ENCODE data around the gene SERINC2. TPM values are rescaled to one million over a fixed set of nuclear protein-coding genes. Genes with fewer than 3 reads are reported as not detected.
"Not testable (repeated sequence)": the region's sequence is repeated elsewhere in the genome, so short reads cannot be mapped to it uniquely, and the experiment has no call there.

Gene SERINC2
- total RNA-seq, 1 donor from 2014 or later: 1.6 TPM

DNA sequence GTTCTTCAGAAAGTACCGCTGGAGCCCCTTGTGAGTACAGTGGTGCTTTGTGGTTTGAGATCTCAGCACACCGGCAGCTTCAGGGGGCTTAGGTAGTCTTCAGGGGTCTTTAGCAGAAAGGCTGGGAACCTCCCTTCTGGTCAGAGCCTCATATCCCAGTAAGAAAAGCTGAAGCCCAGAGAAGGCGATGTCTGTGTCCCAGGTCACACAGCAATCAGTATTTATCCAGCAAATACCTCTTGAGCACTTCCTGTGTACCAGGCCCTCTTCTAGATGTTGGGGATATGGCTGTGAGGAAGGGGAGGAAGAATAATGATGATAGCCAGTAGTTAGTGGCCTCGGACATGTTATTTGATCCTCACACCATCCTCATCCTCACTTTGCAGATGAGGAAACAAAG lies 14.3 kb downstream of the SERINC2 start:
- H3K9me3 ChIP-seq (replicated peaks): no peaks in the 10 kb centered on the region
- intact Hi-C loops (cut with micrococcal nuclease): no loop called here
- DNase-seq: no peak
- TF ChIP-seq, protein P1, sequence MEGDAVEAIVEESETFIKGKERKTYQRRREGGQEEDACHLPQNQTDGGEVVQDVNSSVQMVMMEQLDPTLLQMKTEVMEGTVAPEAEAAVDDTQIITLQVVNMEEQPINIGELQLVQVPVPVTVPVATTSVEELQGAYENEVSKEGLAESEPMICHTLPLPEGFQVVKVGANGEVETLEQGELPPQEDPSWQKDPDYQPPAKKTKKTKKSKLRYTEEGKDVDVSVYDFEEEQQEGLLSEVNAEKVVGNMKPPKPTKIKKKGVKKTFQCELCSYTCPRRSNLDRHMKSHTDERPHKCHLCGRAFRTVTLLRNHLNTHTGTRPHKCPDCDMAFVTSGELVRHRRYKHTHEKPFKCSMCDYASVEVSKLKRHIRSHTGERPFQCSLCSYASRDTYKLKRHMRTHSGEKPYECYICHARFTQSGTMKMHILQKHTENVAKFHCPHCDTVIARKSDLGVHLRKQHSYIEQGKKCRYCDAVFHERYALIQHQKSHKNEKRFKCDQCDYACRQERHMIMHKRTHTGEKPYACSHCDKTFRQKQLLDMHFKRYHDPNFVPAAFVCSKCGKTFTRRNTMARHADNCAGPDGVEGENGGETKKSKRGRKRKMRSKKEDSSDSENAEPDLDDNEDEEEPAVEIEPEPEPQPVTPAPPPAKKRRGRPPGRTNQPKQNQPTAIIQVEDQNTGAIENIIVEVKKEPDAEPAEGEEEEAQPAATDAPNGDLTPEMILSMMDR (IDR thresholded peaks at IDR 0.05; ENCODE audit: borderline replicate concordance): no peak
- no peak overlapping the region for H3K4me3 ChIP-seq
- H3K4me1 ChIP-seq: no peaks in the 10 kb centered on the region
- H3K36me3 ChIP-seq: no peaks in the 10 kb centered on the region
- H3K27me3 ChIP-seq (ENCODE audit: low read depth): peaks cover 32% of the 10 kb centered on the region
- no peak overlapping the region for H3K27ac ChIP-seq (replicated peaks)

DNA sequence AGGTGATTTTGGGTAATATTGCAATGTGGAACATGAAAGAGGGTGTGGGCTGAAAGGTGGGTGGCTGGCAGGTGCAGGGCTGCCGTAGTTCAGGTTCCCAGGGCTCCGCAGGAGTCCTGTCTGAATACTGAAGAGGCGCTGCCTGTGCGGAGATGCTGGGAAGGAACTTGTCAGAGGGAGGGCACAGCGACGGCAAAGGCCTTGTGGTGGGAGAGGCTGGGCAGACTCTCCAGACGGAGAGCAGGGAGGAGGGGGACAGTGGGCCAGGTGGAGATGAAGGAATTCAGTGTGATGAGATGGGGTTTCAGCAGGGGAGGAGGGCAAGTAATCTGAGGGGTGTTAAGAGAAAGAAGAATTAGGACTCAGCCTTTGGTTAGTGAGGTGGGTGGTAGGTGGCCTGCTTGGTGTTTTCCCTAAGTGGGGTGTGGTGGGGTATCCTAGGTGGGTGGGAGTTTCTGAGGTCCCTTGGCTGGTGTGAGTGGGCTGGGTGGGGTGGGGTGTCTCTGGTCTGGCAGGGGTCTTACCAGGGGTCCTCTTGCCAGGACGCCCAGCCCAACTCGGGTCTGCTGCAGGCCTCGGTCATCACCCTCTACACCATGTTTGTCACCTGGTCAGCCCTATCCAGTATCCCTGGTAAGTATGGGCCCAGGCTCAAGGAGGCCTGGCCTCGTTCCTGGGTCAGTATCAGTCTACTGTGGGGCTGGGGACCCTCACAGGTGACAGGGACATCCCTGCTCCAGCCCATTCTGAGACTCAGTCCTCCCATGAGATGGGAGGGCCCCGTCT lies 15.6 kb downstream of the SERINC2 start:
- no peaks in the 10 kb centered on the region for H3K36me3 ChIP-seq
- no peak overlapping the region for H3K4me3 ChIP-seq
- H3K4me1 ChIP-seq: no peaks in the 10 kb centered on the region
- no peak for DNase-seq
- no peak overlapping the region for H3K27ac ChIP-seq (replicated peaks)
- peaks cover 24% of the 10 kb centered on the region for H3K27me3 ChIP-seq (ENCODE audit: low read depth)
- no peaks in the 10 kb centered on the region for H3K9me3 ChIP-seq (replicated peaks)
- intact Hi-C loops (cut with micrococcal nuclease): no loop called here
- TF ChIP-seq, protein P1 (IDR thresholded peaks at IDR 0.05; ENCODE audit: borderline replicate concordance): no peak

DNA sequence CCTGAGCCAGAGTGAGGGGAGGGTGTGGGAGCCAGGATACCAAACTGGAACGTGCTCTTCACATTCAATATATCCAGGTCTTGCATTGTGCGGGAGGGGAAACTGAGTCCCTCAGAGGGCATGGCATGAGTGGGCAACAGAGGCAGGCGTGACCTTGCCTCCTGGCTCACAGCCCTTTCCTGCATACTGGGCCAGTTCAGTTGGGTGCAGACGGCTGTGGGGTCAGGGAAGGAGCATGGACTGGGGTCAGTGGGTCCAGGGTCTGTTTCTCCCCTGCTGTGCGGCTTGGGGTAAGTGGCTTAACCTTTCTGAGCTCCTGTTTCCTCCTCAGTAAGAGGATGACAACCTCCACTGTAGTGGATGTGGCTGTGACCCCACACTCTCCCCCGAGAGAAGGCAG lies 16.6 kb downstream of the SERINC2 start:
- Histone ChIP-seq H3K27ac (replicated peaks) (no peak overlapping the region), H3K9me3 (replicated peaks) (no peaks in the 10 kb centered on the region), H3K4me3 (no peak overlapping the region), H3K36me3 (no peaks in the 10 kb centered on the region), H3K27me3 (ENCODE audit: low read depth) (peaks cover 15% of the 10 kb centered on the region), H3K4me1 (no peaks in the 10 kb centered on the region)
- intact Hi-C loops (cut with micrococcal nuclease): no loop called here
- TF ChIP-seq, protein P1 (IDR thresholded peaks at IDR 0.05; ENCODE audit: borderline replicate concordance): no peak
- DNase-seq: no peak

DNA sequence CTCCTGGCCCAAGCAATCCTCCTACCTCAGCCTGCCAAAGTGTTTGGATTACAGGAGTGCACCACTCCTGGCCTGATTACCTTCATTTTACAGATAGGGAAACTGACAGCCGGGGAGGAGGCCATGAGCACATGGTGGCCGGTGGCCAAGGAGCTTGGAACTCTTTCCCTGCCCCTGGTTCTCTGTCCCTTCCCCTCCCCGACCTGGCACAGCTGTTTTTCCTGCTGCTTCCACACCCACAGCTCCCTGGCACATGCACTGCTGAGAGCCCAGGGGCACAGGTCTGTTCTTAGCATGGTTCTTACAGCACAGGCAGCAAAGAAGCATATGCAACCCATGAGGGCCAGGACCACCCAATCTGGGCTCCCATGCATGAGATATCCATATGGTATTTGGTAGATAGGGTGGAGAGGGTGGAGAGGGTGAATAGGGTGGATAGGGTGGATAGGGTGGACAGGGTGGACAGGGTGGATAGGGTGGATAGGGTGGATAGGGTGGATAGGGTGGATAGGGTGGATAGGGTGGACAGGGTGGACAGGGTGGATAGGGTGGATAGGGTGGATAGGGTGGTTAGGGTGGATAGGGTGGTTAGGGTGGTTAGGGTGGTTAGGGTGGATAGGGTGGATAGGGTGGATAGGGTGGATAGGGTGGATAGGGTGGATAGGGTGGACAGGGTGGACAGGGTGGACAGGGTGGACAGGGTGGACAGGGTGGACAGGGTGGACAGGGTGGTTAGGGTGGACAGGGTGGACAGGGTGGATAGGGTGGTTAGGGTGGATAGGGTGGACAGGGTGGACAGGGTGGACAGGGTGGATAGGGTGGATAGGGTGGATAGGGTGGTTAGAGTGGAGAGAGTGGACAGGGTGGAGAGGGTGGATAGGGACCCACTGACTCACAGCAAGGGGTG lies 18.6 kb downstream of the SERINC2 start:
- H3K4me1 ChIP-seq; H3K36me3 ChIP-seq; H3K27me3 ChIP-seq (ENCODE audit: low read depth); H3K27ac ChIP-seq (replicated peaks); H3K4me3 ChIP-seq; H3K9me3 ChIP-seq (replicated peaks); intact Hi-C loops (cut with micrococcal nuclease): not testable (repeated sequence)
- peak; percentile 54 for DNase-seq

DNA sequence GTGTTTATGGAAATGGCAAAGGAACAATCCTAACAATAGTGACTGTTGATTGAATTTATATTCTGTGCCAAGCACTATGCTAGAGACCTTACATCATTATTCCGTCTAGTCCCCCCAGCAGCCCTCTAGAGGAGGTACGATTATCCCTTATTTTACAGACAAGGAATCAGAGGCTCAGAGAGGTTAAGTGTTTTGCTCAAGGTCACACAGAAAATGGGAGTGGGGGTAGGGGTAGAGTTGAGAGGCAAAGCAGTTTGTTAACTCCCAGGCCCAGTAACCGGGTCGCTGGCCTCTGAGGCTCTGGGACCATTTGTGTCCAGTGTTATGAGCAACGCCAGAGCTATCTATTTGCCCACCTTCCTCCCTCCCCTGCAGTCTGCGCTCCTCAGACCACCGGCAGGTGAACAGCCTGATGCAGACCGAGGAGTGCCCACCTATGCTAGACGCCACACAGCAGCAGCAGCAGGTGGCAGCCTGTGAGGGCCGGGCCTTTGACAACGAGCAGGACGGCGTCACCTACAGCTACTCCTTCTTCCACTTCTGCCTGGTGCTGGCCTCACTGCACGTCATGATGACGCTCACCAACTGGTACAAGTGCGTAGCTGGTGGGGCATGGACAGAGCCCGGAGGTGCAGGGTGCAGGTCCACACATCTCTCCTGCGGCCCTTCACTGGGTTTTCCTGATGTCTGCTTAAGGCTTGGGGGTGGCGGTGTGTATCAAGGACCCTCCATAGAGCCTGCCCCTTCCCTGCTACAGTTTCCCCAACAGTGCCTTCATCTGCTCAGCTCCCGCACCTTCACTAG lies 19.8 kb downstream of the SERINC2 start:
- H3K9me3 ChIP-seq (replicated peaks): no peaks in the 10 kb centered on the region
- H3K36me3 ChIP-seq: no peaks in the 10 kb centered on the region
- H3K27ac ChIP-seq (replicated peaks): no peak overlapping the region
- no peaks in the 10 kb centered on the region for H3K27me3 ChIP-seq (ENCODE audit: low read depth)
- H3K4me3 ChIP-seq: no peak overlapping the region
- TF ChIP-seq, protein P1 (IDR thresholded peaks at IDR 0.05; ENCODE audit: borderline replicate concordance): no peak
- intact Hi-C loops (cut with micrococcal nuclease): no loop called here
- no peaks in the 10 kb centered on the region for H3K4me1 ChIP-seq
- no peak for DNase-seq

All from left ventricle myocardium inferior (tissue), 1 donor.